Peyer's patch (tissue), 4 donors: Measurements from ENCODE around the gene CMTM2. TPM values are rescaled to one million over a fixed set of nuclear protein-coding genes. Genes with fewer than 3 reads are reported as not detected.

Source experiments
- DNase-seq, 3 donors: peaks; one replicate each; pipeline ENCODE4 v3.0.0-alpha.2; 2017 to 2019
- H3K27ac ChIP-seq, 4 donors: fragments of 200-600 bp; sonication (generic); one replicate each; pipeline ENCODE4 v1.5.1; 2016 to 2019
- H3K27me3 ChIP-seq, 2 donors: fragments of 200-600 bp; sonication (generic); one replicate each; pipeline ENCODE4 v1.5.1; 2019
- H3K36me3 ChIP-seq, 3 donors: fragments of 200-600 bp; sonication (generic); one replicate each; pipeline ENCODE4 v1.5.1; 2016 to 2019
- H3K4me1 ChIP-seq, 4 donors: fragments of 200-600 bp; sonication (generic); one replicate each; pipeline ENCODE4 v1.5.1; 2016 to 2019
- H3K4me3 ChIP-seq, 4 donors: fragments of 200-600 bp; sonication (generic); 1 replicate in 3 of 4; 2 replicates in 1 of 4; pipeline ENCODE4 v1.5.1; 2016 to 2019; ENCODE audit warnings: mild to moderate bottlenecking in 1 of 4
- H3K9me3 ChIP-seq, 4 donors: fragments of 200-600 bp; sonication (generic); one replicate each; pipeline ENCODE4 v1.5.1; 2016 to 2019; ENCODE audit warnings: mild to moderate bottlenecking in 1 of 4
- CTCF ChIP-seq, 6 experiments: fragments of 450-650 bp in 4 of 6; fragments of 200-600 bp in 2 of 6; sonication (generic) in 1 of 6; IDR thresholded peaks; one replicate each; pipeline ENCODE4 v1.5.1; 2017 to 2019; ENCODE audit warnings: antibody characterized with exemption in 6 of 6, mild to moderate bottlenecking in 3 of 6, moderate library complexity in 1 of 6
- POLR2A ChIP-seq, 2 donors: fragments of 450-650 bp; IDR thresholded peaks; one replicate each; pipeline ENCODE4 v1.5.1; 2017; ENCODE audit warnings: antibody characterized with exemption in 2 of 2, mild to moderate bottlenecking in 2 of 2, moderate library complexity in 2 of 2
- total RNA-seq, 4 donors: library from RNA; depleted of rRNA; stranded (reverse); fragments of >200 nt; gene quantifications; one replicate each; pipeline ENCODE4 v1.1.0, GENCODE V29; 2016

CMTM2 gene
- total RNA-seq, 4 donors from 2014 or later = not detected

GRCh38 chr16:66569827-66570405 is 9.3 kb upstream of the CMTM2 start:
- H3K9me3 ChIP-seq = no peaks in the 10 kb centered on the region
- H3K4me1 ChIP-seq = no peaks in the 10 kb centered on the region
- H3K36me3 ChIP-seq = peaks cover 0 to 19% (median 0%) of the 10 kb centered on the region in 3 donors
- TF ChIP-seq CTCF (IDR thresholded peaks at IDR 0.05) (no peak), POLR2A (IDR thresholded peaks at IDR 0.05) (no peak)
- H3K27ac ChIP-seq = no peak overlapping the region
- H3K27me3 ChIP-seq = no peaks in the 10 kb centered on the region
- no peak overlapping the region for H3K4me3 ChIP-seq
- DNase-seq = no peak

DNA sequence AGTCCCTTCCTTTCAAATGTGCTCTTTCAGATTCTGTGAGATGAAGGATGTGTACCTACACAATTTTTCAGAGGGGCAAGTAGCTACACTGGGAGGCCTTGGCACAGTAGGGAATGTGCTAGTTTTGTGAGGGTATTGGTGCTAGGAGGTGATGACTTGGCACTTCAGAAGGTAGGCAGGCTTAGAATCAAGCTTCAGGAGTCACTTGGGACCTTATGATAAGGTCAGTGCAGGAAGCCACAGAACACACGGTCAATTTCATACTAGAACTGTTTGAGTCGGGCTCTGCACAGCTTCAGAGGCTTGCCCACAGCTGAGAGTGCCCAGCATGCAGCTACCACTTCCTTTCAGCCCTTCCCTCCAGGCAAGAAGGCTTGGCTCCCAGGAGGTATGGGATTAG is 6.9 kb upstream of the CMTM2 start:
- Histone ChIP-seq H3K36me3 (peaks cover 0 to under 1% (median 0%) of the 10 kb centered on the region in 3 donors), H3K4me1 (no peaks in the 10 kb centered on the region), H3K27me3 (no peaks in the 10 kb centered on the region), H3K27ac (no peak overlapping the region), H3K9me3 (no peaks in the 10 kb centered on the region), H3K4me3 (no peak overlapping the region)
- DNase-seq = no peak
- TF ChIP-seq POLR2A (IDR thresholded peaks at IDR 0.05) (no peak), CTCF (IDR thresholded peaks at IDR 0.05) (no peak)

DNA sequence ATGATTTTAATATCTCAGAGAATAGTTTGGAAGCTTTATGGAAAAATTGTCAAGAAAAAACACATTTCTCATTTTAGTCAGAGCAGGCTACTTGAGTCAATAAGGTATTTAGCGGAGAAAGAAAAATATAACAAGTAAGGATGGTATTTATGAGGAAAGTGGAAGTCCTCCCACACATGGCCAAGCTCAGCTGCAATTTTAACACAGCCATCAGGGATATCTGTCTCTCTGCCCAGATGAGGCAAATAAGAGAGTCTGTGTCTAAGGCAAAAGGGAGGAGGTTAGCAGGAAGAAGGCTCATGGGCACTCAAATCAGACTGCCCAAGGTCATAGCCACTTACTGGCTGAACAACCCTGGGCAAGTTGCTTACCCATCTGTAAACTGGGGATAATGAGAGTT is 5.2 kb upstream of the CMTM2 start:
- TF ChIP-seq CTCF (IDR thresholded peaks at IDR 0.05) = no peak
- no peak for TF ChIP-seq POLR2A (IDR thresholded peaks at IDR 0.05)
- H3K27me3 ChIP-seq = no peaks in the 10 kb centered on the region

GRCh38 chr16:66574531-66574930 is 4.7 kb upstream of the CMTM2 start:
- no peak for TF ChIP-seq POLR2A (IDR thresholded peaks at IDR 0.05)
- no peak for TF ChIP-seq CTCF (IDR thresholded peaks at IDR 0.05)
- Histone ChIP-seq H3K9me3 (no peaks in the 10 kb centered on the region), H3K4me1 (peaks cover 0 to 13% (median 5%) of the 10 kb centered on the region in 4 donors), H3K36me3 (no peaks in the 10 kb centered on the region), H3K27me3 (no peaks in the 10 kb centered on the region), H3K27ac (no peak overlapping the region), H3K4me3 (no peak overlapping the region)
- DNase-seq = no peak

More for the DNA sequence above, 5.2 kb upstream of the CMTM2 start:
- peaks cover 0 to 9% (median 2%) of the 10 kb centered on the region in 4 donors for H3K4me1 ChIP-seq
- no peak overlapping the region for H3K4me3 ChIP-seq
- DNase-seq = no peak
- no peak overlapping the region for H3K27ac ChIP-seq
- no peaks in the 10 kb centered on the region for H3K36me3 ChIP-seq
- no peaks in the 10 kb centered on the region for H3K9me3 ChIP-seq

DNA sequence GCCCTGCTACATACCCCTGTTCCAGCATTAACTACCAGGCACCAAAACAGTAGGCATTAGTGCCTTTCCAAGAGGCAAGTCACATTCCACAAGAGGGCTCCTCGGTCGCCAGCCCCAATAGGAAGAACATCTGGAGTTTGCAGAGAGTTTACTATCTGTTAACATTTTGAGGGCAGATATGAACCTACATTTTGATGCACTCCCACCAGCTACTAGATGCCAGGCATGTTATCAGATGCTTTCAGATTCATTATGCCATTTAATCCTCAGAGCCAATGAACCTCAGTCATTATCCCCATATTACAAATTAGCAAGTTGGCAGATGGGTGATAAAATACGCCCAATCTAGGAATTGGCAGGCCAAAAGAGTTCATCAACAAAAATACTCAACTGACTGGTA is 4.2 kb upstream of the CMTM2 start:
- H3K36me3 ChIP-seq = no peaks in the 10 kb centered on the region
- no peak overlapping the region for H3K27ac ChIP-seq
- no peak for DNase-seq
- H3K4me1 ChIP-seq = peaks cover 0 to 13% (median 5%) of the 10 kb centered on the region in 4 donors
- H3K27me3 ChIP-seq = no peaks in the 10 kb centered on the region
- no peaks in the 10 kb centered on the region for H3K9me3 ChIP-seq
- no peak overlapping the region for H3K4me3 ChIP-seq
- TF ChIP-seq CTCF (IDR thresholded peaks at IDR 0.05) (no peak), POLR2A (IDR thresholded peaks at IDR 0.05) (no peak)

DNA sequence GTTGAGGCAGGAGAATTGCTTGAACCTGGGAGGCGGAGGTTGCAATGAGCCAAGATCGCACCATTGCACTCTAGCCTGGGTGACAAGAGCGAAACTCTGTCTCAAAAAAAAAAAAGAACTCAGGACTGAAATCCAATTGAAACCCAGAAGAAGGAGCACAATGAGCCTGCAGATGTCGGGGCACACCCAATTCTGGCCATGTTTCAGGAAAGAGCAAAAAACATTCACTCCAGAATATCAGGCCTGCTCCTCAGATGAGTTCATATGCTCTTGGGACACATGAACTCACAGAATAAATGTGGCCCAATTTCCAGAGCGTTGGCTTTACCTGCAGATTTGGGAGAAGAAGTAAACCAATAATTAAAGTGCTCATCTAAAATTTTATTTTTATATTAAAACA is 3.0 kb upstream of the CMTM2 start:
- Histone ChIP-seq H3K9me3 (no peaks in the 10 kb centered on the region), H3K4me1 (peaks cover 0 to 13% (median 5%) of the 10 kb centered on the region in 4 donors), H3K27ac (no peak overlapping the region), H3K4me3 (no peak overlapping the region), H3K27me3 (no peaks in the 10 kb centered on the region), H3K36me3 (no peaks in the 10 kb centered on the region)
- DNase-seq = no peak
- TF ChIP-seq POLR2A (IDR thresholded peaks at IDR 0.05) = no peak
- no peak for TF ChIP-seq CTCF (IDR thresholded peaks at IDR 0.05)
